Mesothelial cell of epicardium (in vitro differentiated cells): ENCODE data around the gene SUCLA2. TPM values are rescaled to one million over a fixed set of nuclear protein-coding genes. Genes with fewer than 3 reads are reported as not detected.

Experiments
- DNase-seq, 2 experiments: peaks; one replicate each; pipeline ENCODE4 v3.0.0; 2021; ENCODE audit warnings: low spot score in 2 of 2; ENCODE audit not compliant: unreplicated experiment in 2 of 2
- H3K27ac Mint-ChIP-seq: 2 replicates; pipeline ENCODE4 v1.8.0; 2021; ENCODE audit warnings: mixed read lengths
- H3K27me3 Mint-ChIP-seq: 2 replicates; pipeline ENCODE4 v1.8.0; 2021; ENCODE audit warnings: low read depth, mixed read lengths
- H3K36me3 Mint-ChIP-seq: 2 replicates; pipeline ENCODE4 v1.8.0; 2021; ENCODE audit warnings: mixed read lengths
- H3K4me1 Mint-ChIP-seq: 2 replicates; pipeline ENCODE4 v1.8.0; 2021; ENCODE audit warnings: mixed read lengths
- H3K4me3 Mint-ChIP-seq: 2 replicates; pipeline ENCODE4 v1.8.0; 2021; ENCODE audit warnings: mild to moderate bottlenecking, moderate library complexity, mixed read lengths
- H3K9me3 Mint-ChIP-seq: 2 replicates; pipeline ENCODE4 v1.8.0; 2021; ENCODE audit warnings: mixed read lengths
- total RNA-seq: library from RNA; stranded (reverse); gene quantifications from 3 replicates; pipeline ENCODE4 v1.2.1, GENCODE V29; 2021
- TF ChIP-seq, protein P1 (sequence below): fragments of 200-600 bp; sonication (generic); IDR thresholded peaks from one replicate; pipeline ENCODE4 v1.5.0; 2021; ENCODE audit warnings: antibody characterized with exemption; ENCODE audit not compliant: unreplicated experiment

The SUCLA2 gene
- total RNA-seq, 1 donor from 2014 or later = 41.1 TPM

DNA sequence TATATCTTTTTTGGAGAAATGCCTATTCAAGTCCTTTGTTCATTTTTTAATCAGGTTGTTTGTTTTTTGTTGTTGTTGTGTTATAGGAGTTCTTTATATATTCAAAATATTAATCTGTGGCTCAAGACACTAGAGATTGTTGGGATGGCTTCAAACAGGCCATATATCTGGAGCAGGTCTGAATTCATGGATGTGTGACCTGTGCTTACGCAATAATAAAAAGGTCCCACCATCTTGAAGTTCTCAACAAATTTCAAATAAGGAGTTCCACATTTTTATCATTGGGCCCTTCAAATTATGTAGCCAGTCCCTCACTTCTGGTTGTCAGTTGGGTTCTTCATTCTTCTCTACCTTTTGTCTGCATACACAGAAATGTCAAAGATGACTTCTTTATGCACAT is 18.7 kb upstream of the SUCLA2 start:
- Mint-ChIP-seq H3K27ac (no peak overlapping the region), H3K4me1 (no peaks in the 10 kb centered on the region), H3K36me3 (peaks cover 8% of the 10 kb centered on the region), H3K27me3 (no peaks in the 10 kb centered on the region), H3K9me3 (peaks cover 17% of the 10 kb centered on the region), H3K4me3 (no peak overlapping the region)
- TF ChIP-seq, protein P1, sequence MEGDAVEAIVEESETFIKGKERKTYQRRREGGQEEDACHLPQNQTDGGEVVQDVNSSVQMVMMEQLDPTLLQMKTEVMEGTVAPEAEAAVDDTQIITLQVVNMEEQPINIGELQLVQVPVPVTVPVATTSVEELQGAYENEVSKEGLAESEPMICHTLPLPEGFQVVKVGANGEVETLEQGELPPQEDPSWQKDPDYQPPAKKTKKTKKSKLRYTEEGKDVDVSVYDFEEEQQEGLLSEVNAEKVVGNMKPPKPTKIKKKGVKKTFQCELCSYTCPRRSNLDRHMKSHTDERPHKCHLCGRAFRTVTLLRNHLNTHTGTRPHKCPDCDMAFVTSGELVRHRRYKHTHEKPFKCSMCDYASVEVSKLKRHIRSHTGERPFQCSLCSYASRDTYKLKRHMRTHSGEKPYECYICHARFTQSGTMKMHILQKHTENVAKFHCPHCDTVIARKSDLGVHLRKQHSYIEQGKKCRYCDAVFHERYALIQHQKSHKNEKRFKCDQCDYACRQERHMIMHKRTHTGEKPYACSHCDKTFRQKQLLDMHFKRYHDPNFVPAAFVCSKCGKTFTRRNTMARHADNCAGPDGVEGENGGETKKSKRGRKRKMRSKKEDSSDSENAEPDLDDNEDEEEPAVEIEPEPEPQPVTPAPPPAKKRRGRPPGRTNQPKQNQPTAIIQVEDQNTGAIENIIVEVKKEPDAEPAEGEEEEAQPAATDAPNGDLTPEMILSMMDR = no peak
- no peak for DNase-seq

DNA sequence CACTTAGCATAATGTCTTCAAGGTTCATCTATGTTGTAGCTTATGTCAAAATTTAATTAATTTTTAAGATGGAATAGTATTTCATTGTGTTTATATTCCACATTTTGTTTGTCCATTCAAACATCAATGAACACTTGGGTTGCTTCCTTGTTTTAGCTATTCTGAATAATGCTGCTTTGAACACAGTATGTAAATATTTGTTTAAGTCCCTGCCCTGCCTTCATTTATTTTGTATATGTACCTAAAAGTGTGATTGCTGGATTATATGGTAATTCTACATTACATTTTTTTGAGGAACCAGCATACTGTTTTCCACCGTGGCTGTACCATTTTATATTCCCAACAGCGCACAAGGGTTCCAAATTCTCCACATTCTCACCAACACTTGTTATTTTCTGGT is 17.6 kb upstream of the SUCLA2 start:
- TF ChIP-seq, protein P1 = no peak
- DNase-seq = no peak
- Mint-ChIP-seq H3K36me3 (peaks cover 3% of the 10 kb centered on the region), H3K4me3 (no peak overlapping the region), H3K27ac (no peak overlapping the region), H3K4me1 (no peaks in the 10 kb centered on the region), H3K27me3 (no peaks in the 10 kb centered on the region), H3K9me3 (peaks cover 11% of the 10 kb centered on the region)

DNA sequence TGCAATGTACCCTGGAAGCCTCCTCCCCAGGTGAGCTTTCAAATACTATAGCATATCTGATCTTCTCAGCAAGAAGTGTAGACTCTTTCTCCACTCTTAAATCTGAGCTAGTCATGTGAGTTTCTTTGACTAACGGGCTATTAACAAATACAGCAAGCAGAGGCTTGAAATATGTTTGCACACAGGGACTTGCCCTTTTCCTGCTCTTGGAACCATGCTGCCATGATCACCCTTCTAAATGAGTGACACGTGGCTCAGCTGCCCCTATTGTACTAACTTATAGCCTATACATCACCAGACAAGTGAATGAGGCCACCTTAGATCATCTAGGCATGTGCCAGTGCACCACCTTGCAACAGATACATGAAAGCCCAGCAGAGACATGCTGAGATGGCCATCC is 13.3 kb upstream of the SUCLA2 start:
- no peak for DNase-seq
- peaks cover 4% of the 10 kb centered on the region for H3K9me3 Mint-ChIP-seq
- H3K27ac Mint-ChIP-seq = no peak overlapping the region
- peaks cover 3% of the 10 kb centered on the region for H3K36me3 Mint-ChIP-seq
- no peaks in the 10 kb centered on the region for H3K27me3 Mint-ChIP-seq
- H3K4me3 Mint-ChIP-seq = no peak overlapping the region
- TF ChIP-seq, protein P1 = no peak
- no peaks in the 10 kb centered on the region for H3K4me1 Mint-ChIP-seq

DNA sequence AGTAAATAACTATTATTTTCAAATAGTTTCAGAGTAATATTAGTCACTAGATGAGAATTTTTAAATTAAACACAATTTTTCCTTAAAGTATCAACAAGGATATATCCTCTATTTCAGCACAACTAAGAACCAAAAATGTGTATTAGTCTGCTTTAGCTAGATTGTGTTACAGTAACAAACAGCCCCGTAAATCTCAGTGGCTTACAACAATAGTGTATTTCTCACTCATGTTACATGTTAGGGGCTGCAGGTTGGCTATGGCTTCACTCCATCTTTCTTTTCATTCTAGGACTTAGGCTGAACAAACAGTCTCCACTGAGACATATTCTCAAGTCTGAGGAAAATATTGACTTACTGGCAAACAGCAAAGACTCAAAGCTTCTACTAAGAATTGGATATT is 11.6 kb upstream of the SUCLA2 start:
- H3K4me3 Mint-ChIP-seq = no peak overlapping the region
- H3K27ac Mint-ChIP-seq = no peak overlapping the region
- peaks cover 5% of the 10 kb centered on the region for H3K36me3 Mint-ChIP-seq
- no peak for DNase-seq
- TF ChIP-seq, protein P1 = no peak
- H3K4me1 Mint-ChIP-seq = no peaks in the 10 kb centered on the region
- H3K9me3 Mint-ChIP-seq = no peaks in the 10 kb centered on the region
- H3K27me3 Mint-ChIP-seq = no peaks in the 10 kb centered on the region

DNA sequence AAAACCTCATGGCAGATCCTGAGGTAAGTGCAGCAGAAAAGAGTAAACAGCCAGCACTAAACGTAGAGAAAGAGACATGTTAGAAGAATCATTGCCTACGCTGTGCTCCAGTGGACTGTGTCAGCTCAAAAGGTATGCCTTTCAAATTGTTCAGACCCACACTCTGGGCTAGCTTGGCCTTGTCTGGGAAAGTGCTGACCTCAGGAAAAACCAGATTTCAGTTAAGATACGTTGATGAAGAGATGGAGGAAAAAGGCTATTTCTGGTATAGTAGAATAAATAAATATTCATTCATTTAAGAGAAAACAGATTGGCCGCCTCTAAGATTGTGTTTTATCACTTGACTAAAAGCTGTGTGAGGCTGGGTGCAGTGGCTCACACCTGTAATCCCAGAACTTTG is 9.6 kb upstream of the SUCLA2 start:
- no peak overlapping the region for H3K27ac Mint-ChIP-seq
- no peak for DNase-seq
- H3K27me3 Mint-ChIP-seq = no peaks in the 10 kb centered on the region
- peaks cover 5% of the 10 kb centered on the region for H3K36me3 Mint-ChIP-seq
- H3K4me1 Mint-ChIP-seq = no peaks in the 10 kb centered on the region
- H3K9me3 Mint-ChIP-seq = no peaks in the 10 kb centered on the region
- no peak overlapping the region for H3K4me3 Mint-ChIP-seq
- TF ChIP-seq, protein P1 = no peak

DNA sequence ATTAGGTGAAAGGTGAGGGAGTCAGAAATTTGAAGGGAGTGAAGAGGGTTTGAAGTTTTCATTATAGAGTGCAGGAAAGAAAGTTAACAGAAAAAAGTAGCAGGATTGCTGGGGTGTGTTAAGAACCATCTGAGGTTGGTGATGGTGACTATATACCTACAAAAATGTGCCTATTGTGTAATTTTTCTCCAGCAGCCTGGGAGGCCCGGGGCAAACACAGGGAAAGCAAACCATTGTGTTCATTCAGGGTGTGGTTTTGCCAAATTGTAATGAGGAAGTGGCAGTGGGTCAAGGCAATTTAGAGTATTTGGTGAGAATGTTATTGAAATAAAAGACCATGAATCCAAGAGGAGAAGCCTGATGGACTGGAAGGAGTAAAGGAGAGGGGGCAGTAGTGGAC is 8.2 kb upstream of the SUCLA2 start:
- no peak overlapping the region for H3K4me3 Mint-ChIP-seq
- no peaks in the 10 kb centered on the region for H3K27me3 Mint-ChIP-seq
- TF ChIP-seq, protein P1 = no peak
- no peak for DNase-seq
- H3K9me3 Mint-ChIP-seq = no peaks in the 10 kb centered on the region
- H3K27ac Mint-ChIP-seq = no peak overlapping the region
- H3K4me1 Mint-ChIP-seq = no peaks in the 10 kb centered on the region
- peaks cover 5% of the 10 kb centered on the region for H3K36me3 Mint-ChIP-seq
